ENCODE data around the gene MRPS31.

- TF ChIP-seq CTCF (conservative IDR thresholded peaks at IDR 0.05): no peak
- TF ChIP-seq ZFX (IDR thresholded peaks at IDR 0.05): no peak
Observed at GRCh38 chr13:40819797-40820315, 48.9 kb upstream of the MRPS31 start.

All from C4-2B (cell line).